Ishikawa (cell line): ENCODE data around the gene REC114.

ENCODE experiments used
- TAF1 ChIP-seq: IDR thresholded peaks from 2 replicates; pipeline ENCODE4 v1.6.1; 2012; ENCODE audit warnings: low read depth, mild to moderate bottlenecking
- YY1 ChIP-seq: IDR thresholded peaks from 2 replicates; pipeline ENCODE4 v1.6.1; 2012; ENCODE audit warnings: low read depth

GRCh38 chr15:73530649-73531048, 87.7 kb downstream of the REC114 start:
- TF ChIP-seq TAF1: no peak
- TF ChIP-seq YY1: no peak
